Spleen (tissue), 7 donors: Measurements from ENCODE around the gene PRSS12.

Experiments
- CTCF ChIP-seq, 11 experiments: fragments of 200-600 bp in 7 of 11; fragments of 450-650 bp in 4 of 11; sonication (generic) in 4 of 11; IDR thresholded peaks in 8 of 11; conservative IDR thresholded peaks in 3 of 11; 1 replicate in 7 of 11; 2 replicates in 4 of 11; pipeline versions ENCODE4 v1.4.0 to v1.8.0; 2016 to 2021; ENCODE audit warnings: antibody characterized with exemption in 11 of 11, inconsistent platforms in 4 of 11, mild to moderate bottlenecking in 1 of 11
- POLR2A ChIP-seq, 3 donors: fragments of 450-650 bp; IDR thresholded peaks; one replicate each; pipeline ENCODE4 v1.5.1; 2017; ENCODE audit warnings: antibody characterized with exemption in 3 of 3, mild to moderate bottlenecking in 1 of 3
- donor health status: DM: no; HTN: no; CAD: no; lungs with moderate emphysema.
- donor health status: DM: no; HTN: no; CAD: no.
- donor health status: DM: no; HTN: no; CAD: no.

GRCh38 chr4:118254368-118254767 lies 98.4 kb downstream of the PRSS12 start:
- TF ChIP-seq CTCF (IDR thresholded peaks at IDR 0.05 in 8 of 11, conservative IDR thresholded peaks at IDR 0.05 in 3 of 11), result no peak
- TF ChIP-seq POLR2A (IDR thresholded peaks at IDR 0.05), result no peak
